Mucosa of rectum (tissue), 2 donors: ENCODE results near the gene RIPK1.
A peak's percentile ranks its signal among the peaks of the same experiment; 100 is the strongest.
"Not testable (repeated sequence)": the region's sequence is repeated elsewhere in the genome, so short reads cannot be mapped to it uniquely, and the experiment has no call there.

Experiments used
- H3K27ac ChIP-seq, 2 donors: one replicate each; pipeline ENCODE4 v1.7.0; 2013; ENCODE audit warnings: inconsistent platforms in 2 of 2, low read depth in 2 of 2, low read length in 2 of 2
- H3K27me3 ChIP-seq, 2 donors: one replicate each; pipeline ENCODE4 v1.7.0; 2013; ENCODE audit warnings: low read length in 2 of 2; ENCODE audit not compliant: control insufficient read depth in 2 of 2, insufficient read depth in 2 of 2
- H3K36me3 ChIP-seq, 2 donors: one replicate each; pipeline ENCODE4 v1.7.0; 2013; ENCODE audit warnings: low read length in 2 of 2; ENCODE audit not compliant: control insufficient read depth in 2 of 2, insufficient read depth in 2 of 2
- H3K4me1 ChIP-seq, 2 donors: one replicate each; pipeline ENCODE4 v1.7.0; 2013; ENCODE audit warnings: low read length in 2 of 2, mild to moderate bottlenecking in 1 of 2; ENCODE audit not compliant: control insufficient read depth in 2 of 2, insufficient read depth in 2 of 2
- H3K4me3 ChIP-seq, 2 donors: one replicate each; pipeline ENCODE4 v1.7.0; 2013; ENCODE audit warnings: low read length in 2 of 2
- H3K9ac ChIP-seq, 2 donors: one replicate each; pipeline ENCODE4 v1.7.0; 2013; ENCODE audit warnings: low read length in 2 of 2, low read depth in 1 of 2, mild to moderate bottlenecking in 1 of 2
- H3K9me3 ChIP-seq, 2 donors: one replicate each; pipeline ENCODE4 v1.7.0; 2013; ENCODE audit warnings: low read length in 2 of 2; ENCODE audit not compliant: control insufficient read depth in 2 of 2
- donor health status: healthy.
- donor health status: Normal muscosa, but diverticular disease.

RIPK1 gene

GRCh38 chr6:3045777-3046176, 22.5 kb upstream of the RIPK1 start:
- Histone ChIP-seq H3K9ac (no peak overlapping the region), H3K27ac (no peak overlapping the region), H3K4me1 (no peaks in the 10 kb centered on the region), H3K9me3 (no peaks in the 10 kb centered on the region), H3K4me3 (no peak overlapping the region), H3K27me3 (no peaks in the 10 kb centered on the region), H3K36me3 (no peaks in the 10 kb centered on the region)

- Histone ChIP-seq H3K27ac (no peak overlapping the region), H3K27me3 (no peaks in the 10 kb centered on the region), H3K4me1 (no peaks in the 10 kb centered on the region), H3K9ac (no peak overlapping the region), H3K9me3 (no peaks in the 10 kb centered on the region), H3K4me3 (no peak overlapping the region), H3K36me3 (no peaks in the 10 kb centered on the region)
These were observed 22.0 kb upstream of the RIPK1 start for GRCh38 chr6:3046295-3046694.

DNA sequence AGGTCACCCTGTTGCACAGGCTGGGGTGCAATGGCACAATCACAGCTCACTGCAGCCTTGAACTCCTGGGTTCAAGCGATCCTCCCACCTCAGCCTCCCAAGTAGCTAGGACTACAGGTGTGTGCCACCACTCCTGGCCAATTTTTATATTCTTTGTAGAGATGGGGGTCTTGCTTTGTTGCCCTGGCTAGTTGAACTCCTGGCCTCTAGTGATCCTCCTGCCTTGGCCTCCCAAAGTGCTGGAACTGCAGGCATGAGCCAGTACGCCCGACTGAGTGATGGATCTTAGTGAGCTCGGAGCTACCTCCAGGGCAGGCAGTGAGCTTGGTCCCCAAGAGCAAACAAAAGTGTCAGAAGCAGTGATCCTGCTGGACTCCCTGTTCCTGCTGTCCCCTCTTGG, 20.3 kb upstream of the RIPK1 start:
- not testable (repeated sequence) for H3K36me3 ChIP-seq, H3K27me3 ChIP-seq, H3K4me1 ChIP-seq, H3K4me3 ChIP-seq, H3K9me3 ChIP-seq, H3K27ac ChIP-seq, H3K9ac ChIP-seq

DNA sequence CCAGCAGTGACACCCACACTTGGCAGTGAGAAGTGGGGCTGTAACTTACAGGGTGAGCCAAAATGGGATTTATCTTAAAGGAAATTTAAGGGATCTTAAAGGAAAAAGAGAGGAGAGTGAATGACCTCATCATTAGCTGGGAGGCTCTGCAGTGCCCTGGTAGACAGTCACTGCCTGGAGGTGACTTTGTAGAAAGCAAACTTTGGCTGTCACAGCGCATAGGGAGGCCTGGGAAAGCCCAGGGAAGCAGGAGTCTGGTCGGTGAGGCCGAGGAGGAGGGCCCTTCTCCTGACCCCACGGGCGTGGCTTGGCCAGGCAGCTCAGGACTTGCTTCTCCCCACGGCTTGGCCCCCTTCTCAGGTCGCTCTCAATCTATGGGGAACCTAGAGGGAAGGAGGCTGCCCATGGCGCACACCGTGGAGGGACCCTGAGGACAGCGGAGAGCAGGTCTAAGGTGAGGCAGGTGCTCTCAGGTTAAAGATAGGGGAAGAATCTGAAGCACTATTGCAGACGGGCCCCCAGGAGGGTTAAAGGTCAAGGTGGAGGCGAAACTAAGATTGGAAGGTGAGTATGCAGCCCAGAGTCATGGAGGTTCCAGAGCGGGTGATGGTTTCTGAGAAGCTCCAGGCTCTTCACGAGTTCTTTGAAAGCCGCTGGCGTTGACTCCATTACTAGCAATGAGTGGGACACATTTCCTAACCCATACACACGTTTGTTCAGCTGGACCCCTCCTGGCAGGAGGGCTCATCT, 15.6 kb upstream of the RIPK1 start:
- H3K36me3 ChIP-seq, result no peaks in the 10 kb centered on the region
- H3K27ac ChIP-seq, result no peak overlapping the region
- H3K4me3 ChIP-seq, result peak overlapping the region; percentile 72
- no peaks in the 10 kb centered on the region for H3K9me3 ChIP-seq
- H3K9ac ChIP-seq, result no peak overlapping the region
- H3K4me1 ChIP-seq, result peaks cover 4% of the 10 kb centered on the region in 2 donors
- H3K27me3 ChIP-seq, result no peaks in the 10 kb centered on the region

DNA sequence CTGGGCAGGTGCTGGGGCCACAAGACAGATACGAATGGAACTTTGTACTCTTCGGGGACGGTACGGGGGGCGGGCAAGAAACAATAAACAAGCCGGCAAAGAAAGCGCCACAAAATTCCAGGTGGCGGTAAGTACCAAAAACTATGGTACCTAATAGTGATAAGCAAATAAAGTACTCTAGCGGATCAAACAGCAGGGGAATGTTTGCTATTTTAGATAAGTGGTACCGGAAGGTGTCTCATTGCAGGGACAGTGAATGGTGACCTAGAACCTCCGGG, 15.1 kb upstream of the RIPK1 start:
- Histone ChIP-seq H3K9me3 (no peaks in the 10 kb centered on the region), H3K4me1 (peaks cover 4% of the 10 kb centered on the region in 2 donors), H3K27me3 (no peaks in the 10 kb centered on the region), H3K9ac (peak overlapping the region; percentile 63 to 73), H3K36me3 (no peaks in the 10 kb centered on the region), H3K4me3 (peak overlapping the region; percentile 72), H3K27ac (peak overlapping the region; percentile 22 to 38)

DNA sequence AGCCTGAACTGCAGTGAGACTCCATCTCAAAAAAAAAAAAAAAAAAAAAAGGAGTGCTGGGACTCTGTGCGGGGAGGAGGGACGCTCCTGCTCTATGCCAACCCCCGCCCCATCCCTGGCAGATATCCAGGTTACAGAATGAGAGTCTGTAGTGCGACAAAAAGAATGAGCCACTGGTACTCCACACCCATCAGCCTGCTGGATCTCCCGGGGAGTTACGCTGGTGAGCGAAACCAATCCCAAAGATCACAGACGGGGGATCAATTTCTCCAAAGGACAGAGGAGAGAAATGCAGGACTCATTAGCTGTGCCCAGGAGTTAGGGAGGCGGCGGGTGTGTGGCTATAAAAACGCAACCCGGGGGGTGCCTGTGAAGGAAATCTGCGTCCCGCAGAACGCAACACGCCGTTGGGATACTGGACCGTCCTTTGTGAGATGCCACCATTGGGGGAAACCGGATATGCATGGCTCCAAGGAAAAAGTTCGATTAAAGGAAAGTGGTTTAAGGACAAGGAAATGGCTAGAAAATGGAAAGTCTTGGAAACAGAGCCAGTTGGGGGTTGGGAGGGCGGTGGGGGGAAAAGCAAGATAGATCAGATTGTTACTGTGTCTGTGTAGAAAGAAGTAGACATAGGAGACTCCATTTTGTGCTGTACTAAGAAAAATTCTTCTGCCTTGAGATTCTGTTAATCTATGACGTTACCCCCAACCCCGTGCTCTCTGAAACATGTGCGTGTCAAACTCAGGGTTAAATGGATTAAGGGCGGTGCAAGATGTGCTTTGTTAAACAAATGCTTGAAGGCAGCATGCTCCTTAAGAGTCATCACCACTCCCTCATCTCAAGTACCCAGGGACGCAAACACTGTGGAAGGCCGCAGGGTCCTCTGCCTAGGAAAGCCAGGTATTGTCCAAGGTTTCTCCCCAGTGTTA, 13.8 kb upstream of the RIPK1 start:
- H3K27ac ChIP-seq, H3K27me3 ChIP-seq, H3K36me3 ChIP-seq, H3K4me1 ChIP-seq, H3K9me3 ChIP-seq: not testable (repeated sequence)
- Histone ChIP-seq H3K4me3 (peak overlapping the region; percentile 31 to 72), H3K9ac (peak overlapping the region in 1 of 2 donors; percentile 73)

DNA sequence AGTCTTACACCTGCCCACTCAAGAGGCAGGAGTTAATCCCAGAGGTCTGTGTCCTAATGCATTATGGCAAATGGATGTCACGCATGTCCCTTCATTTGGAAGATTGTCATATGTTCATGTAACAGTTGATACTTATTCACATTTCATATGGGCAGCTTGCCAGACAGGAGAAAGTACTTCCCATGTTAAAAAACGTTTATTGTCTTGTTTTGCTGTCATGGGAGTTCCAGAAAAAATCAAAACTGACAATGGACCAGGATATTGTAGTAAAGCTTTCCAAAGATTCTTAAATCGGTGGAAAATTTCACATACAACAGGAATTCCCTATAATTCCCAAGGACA, 13.2 kb upstream of the RIPK1 start:
- not testable (repeated sequence) for H3K4me3 ChIP-seq, H3K36me3 ChIP-seq, H3K9me3 ChIP-seq, H3K27ac ChIP-seq, H3K27me3 ChIP-seq, H3K4me1 ChIP-seq, H3K9ac ChIP-seq

DNA sequence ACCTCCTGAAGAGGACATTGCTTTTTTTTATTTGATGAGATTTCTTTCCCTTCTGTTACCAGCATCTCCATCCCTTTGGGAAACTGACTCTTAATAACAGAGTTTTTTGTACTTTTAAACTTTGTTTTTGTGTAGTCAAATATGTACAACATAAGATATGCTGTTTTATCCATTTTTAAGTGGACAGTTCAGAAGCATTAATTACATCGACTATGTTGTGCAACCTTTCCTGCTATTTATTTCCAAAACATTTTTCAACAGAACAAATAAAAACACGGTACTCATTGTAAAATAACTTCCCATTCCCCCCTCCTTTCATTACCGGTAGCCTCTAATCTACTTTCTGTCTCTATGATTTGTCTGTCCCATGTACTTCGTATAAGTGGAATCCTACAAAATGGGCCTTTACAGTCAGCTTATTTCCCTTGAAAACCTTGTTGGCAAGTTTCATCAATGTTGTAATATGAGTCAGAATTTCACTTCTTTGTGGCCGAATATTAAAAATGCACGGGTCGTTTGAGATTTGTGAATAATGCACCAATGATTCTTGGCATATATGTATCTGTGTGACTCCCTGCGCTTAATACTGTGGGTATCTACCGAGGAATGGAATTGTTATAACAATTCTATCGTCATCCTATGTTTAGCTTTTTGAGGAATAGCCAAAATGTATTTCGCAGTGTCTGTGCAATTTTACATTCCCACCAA, 11.1 kb upstream of the RIPK1 start:
- Histone ChIP-seq H3K27me3 (no peaks in the 10 kb centered on the region), H3K9ac (no peak overlapping the region), H3K36me3 (no peaks in the 10 kb centered on the region), H3K4me1 (peaks cover 4% of the 10 kb centered on the region in 2 donors), H3K9me3 (no peaks in the 10 kb centered on the region), H3K27ac (no peak overlapping the region), H3K4me3 (no peak overlapping the region)

DNA sequence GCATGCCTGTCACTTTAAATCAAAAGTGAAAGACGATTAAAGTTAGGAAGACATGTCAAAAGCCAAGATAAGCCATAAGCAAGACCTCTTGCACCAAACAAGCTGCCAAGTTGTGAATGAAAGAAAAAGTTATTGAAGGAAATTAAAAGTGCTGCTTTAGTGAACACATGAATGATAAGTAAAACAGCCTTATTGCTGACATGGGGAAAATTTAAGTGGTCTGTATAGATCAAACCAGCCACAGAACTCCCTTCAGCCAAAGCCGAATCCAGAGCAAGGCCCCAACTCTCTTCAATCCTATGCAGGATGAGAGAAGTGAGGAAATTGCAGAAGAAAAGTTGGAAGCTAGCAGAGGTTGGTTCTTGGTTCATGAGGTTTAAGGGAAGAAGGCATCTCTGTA, 9.3 kb upstream of the RIPK1 start:
- Histone ChIP-seq H3K27ac (no peak overlapping the region), H3K9me3 (no peaks in the 10 kb centered on the region), H3K4me1 (no peaks in the 10 kb centered on the region), H3K27me3 (no peaks in the 10 kb centered on the region), H3K9ac (no peak overlapping the region), H3K36me3 (no peaks in the 10 kb centered on the region), H3K4me3 (no peak overlapping the region)

GRCh38 chr6:3060092-3060491, 8.2 kb upstream of the RIPK1 start:
- H3K4me3 ChIP-seq, H3K27ac ChIP-seq, H3K36me3 ChIP-seq, H3K9me3 ChIP-seq, H3K27me3 ChIP-seq, H3K4me1 ChIP-seq, H3K9ac ChIP-seq: not testable (repeated sequence)
